T-helper 22 cell (primary cell): ENCODE results near the gene MAPK1IP1L.
"Not testable (repeated sequence)": the region's sequence is repeated elsewhere in the genome, so short reads cannot be mapped to it uniquely, and the experiment has no call there.

Source experiments
- DNase-seq: peaks from one replicate; pipeline ENCODE4 v3.0.0-alpha.2; 2020; ENCODE audit warnings: low read depth

Gene MAPK1IP1L

DNA sequence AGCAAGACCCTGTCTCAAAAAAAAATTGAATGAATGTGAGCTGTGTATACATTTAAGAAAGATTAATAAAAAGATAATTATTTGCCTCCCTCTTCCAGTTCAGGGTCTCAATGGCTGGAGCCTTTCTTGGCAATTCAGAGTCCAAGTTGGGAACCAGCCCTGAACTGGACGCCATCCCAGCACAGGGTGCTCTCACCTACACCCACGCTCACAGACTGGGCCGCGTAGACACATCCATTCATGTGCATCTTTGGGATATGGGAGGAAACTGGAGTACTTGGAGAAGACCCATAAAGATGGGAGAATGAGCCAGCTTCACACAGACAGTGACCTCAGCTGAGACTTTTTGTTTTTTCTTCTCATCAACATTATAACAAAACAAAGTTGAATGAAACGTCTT, 6.5 kb downstream of the MAPK1IP1L start:
- DNase-seq: no peak

DNA sequence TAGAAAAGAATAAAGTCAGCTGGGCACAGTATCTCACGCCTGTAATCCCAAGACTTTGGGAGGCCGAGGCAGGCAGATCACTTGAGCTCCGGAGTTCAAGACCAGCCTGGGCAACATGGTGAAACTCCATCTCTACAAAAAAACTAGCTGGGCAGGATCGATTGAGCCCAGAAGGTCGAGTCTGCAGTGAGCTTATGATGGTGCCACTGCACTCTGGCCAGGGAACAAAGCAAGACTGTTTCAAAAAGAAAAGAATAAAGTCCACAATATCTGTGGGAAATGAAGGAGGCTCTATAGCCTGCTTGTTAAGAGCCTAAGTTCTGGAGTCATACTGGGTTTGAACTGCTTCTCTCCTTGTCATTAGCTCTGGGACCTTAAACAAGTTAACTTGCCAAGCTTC, 7.9 kb downstream of the MAPK1IP1L start:
- no peak for DNase-seq

DNA sequence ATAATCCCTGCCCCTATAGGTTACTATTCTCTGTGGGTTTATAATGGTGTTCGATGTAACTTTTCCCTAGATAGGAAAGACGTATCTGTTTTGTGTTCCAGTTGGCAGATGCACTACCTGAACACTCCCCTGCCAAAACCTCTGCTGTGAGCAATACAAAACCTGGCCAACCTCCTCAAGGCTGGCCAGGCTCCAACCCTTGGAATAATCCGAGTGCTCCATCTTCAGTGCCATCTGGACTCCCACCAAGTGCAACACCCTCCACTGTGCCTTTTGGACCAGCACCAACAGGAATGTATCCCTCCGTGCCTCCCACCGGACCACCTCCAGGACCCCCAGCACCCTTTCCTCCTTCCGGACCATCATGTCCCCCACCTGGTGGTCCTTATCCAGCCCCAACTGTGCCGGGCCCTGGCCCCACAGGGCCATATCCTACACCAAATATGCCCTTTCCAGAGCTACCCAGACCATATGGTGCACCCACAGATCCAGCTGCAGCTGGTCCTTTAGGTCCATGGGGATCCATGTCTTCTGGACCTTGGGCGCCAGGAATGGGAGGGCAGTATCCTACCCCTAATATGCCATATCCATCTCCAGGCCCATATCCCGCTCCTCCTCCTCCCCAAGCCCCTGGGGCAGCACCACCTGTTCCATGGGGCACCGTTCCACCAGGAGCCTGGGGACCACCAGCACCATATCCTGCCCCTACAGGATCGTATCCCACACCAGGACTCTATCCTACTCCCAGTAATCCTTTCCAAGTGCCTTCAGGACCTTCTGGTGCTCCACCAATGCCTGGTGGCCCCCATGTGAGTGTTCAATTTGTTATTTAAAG, 11.3 kb downstream of the MAPK1IP1L start:
- no peak for DNase-seq

DNA sequence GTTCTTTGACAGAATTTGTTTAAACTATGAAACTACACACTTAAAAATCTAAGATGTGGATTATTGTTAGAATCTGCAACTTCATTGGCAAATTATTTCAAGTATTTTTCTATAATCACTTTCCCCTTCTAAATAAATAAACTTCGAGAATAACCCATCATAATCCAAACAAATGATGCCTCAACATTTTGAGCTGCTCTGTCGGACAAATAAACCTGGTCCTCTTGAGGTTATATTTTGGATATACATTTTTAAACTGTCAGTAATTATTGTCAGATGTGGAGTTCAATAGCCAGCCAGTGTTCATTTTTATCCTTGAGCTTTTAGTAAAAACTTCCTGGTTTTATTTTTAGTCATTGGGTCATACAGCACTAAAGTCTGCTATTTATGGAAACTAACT, 13.4 kb downstream of the MAPK1IP1L start:
- DNase-seq: not testable (repeated sequence)

DNA sequence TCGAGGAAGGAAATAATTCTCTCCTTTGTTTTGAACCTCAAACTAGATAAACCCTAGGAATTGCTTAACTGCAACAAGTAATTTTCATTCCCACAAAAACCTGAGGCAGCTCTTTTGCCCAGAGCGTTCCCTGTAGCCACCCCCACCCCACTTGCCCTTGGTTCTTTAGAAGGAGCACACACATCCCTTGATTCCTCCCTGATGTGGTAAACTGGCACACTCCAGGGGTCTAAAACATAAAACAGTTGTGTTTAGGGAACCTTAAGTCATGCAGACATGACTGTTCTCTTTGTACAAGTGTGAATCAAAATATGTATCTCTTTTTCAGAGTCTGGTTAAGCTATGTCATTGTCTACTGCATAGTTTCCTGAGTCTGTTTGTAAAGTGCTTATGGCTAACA, 14.0 kb downstream of the MAPK1IP1L start:
- no peak for DNase-seq

DNA sequence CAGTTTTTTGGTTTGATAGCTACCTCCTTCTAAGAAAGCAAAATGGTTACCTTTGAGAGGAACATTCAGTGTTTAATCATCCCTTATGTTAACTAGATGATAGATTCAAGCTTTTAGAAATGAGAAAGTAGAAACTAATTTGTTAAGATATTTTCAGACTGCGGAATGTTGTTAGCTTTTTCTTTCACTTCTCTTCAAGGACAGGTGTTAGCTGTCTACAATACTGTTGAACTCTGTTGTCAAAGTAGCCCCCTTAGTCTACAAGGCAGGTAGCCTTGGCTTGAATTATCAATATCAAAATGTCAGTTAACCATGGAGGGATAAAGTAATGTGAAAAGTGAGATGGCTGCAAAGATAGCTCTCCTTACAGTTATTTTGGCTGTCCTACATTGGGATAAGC, 14.8 kb downstream of the MAPK1IP1L start:
- DNase-seq: no peak

DNA sequence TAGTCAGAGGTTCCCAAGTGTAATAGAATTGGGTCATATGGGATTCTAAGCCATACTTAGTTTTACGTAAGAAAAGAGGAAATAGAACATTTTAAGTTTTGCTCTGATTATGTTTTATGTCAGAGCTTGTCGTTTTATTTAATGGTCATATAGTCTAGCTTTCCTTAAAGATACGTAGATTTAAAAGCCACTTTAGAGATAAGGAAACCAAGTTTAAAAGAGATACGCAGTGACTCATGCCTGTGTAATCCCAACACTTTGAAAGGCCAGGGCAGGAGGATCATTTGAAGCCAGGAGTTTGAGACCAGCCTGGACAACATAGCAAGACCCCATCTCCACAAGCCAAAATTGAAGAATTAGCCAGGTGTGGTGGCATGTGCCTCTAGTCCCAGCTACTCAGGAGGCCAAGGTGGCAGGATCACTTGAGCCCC, 19.5 kb downstream of the MAPK1IP1L start:
- no peak for DNase-seq

DNA sequence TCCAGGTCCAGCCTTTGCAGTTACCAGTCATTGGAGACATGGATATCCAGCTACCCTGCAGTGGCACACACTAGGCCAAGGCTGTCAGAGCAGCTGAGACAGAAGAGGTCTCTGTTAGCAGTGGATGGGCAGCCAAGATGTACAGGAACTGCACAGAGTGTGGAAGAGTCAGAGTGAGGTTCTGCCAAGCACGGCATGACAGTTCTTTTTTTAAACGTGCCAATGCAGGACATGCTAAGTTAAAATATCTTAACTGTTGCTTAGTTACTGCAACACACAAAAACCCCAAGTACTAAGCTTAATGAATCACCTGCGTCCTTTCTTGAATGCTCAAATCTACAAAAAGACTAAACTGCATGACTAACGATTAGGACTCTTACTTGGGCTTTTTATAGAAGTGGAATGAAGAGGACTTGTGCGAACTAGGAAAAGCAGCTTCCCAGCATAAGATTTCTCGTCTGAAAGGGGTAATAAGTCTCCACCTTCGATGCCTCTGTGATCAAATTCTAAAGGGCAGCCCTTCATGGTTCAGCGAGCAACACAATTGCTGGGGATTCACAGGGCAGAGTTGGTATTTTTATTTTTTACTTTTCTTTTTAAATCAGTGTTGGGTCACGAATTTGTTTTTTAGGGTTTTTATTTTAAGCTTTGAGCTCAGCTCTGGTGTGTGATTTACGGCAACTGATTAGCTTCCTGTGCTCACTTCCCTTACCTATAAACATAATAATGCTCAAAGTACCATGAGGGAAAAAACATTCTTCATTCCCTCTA, 20.6 kb downstream of the MAPK1IP1L start:
- peak; percentile 11 for DNase-seq

DNA sequence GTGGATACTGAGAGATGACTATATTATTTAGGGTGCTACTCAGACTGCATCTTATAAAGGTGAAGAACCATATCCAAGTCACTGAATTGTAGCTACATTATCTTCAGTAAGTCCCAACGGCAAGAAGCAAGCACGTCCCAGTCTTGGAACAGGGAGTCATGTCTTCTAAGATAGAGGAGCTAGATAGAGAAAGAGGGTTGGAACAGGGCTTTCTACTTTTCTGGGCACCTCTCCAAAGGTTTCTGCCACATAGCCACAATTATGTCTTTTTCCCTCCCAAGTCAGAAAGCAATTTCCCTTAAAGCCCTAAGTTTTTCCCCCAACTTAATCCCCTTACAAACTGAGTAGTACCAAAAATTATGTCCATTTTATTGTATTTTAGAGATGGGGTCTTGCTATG, 22.4 kb downstream of the MAPK1IP1L start:
- no peak for DNase-seq

DNA sequence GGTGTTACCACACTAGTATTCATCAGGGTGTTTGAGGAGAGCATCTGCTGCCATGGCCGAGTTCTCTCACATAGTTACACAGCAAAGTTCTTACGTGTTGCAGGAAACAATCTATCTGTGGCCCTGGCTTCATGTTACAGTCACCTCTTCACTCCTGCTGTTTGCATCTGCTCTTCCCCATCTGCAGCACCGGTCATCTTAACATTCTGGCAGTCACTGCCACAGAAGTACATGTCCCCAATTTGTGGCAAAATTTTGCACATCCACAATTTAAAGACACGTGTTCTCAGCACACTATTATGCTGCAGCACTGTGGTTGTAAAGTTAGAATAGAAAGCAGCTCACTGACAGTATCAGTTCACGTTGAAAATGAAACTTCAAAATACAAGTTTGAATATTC, 23.2 kb downstream of the MAPK1IP1L start:
- DNase-seq: no peak

DNA sequence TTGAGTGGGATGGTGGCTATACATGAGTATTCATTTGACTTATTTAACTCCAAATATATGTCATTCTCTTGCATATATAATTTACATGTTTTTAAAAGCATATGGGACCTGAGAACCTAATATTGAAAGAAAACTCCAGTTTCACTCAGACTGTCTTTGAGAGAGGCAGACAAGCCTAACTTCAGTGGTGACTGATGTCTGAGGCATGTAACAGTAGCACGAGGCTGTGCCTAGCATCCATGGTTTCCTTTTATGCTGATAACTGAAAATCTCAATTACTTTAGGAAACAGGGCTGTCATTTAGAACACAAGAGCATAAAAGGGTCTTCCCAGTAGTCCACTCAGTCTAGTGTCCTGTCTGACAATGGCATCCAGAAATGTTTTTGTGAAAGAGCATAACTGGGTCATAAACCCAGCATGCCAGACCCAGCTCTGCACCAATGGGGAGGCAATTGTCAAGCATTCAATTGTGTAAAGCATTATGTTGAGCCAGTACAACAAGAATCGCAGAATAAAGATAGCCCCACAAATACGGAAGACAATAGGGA, 24.3 kb downstream of the MAPK1IP1L start:
- DNase-seq: no peak

DNA sequence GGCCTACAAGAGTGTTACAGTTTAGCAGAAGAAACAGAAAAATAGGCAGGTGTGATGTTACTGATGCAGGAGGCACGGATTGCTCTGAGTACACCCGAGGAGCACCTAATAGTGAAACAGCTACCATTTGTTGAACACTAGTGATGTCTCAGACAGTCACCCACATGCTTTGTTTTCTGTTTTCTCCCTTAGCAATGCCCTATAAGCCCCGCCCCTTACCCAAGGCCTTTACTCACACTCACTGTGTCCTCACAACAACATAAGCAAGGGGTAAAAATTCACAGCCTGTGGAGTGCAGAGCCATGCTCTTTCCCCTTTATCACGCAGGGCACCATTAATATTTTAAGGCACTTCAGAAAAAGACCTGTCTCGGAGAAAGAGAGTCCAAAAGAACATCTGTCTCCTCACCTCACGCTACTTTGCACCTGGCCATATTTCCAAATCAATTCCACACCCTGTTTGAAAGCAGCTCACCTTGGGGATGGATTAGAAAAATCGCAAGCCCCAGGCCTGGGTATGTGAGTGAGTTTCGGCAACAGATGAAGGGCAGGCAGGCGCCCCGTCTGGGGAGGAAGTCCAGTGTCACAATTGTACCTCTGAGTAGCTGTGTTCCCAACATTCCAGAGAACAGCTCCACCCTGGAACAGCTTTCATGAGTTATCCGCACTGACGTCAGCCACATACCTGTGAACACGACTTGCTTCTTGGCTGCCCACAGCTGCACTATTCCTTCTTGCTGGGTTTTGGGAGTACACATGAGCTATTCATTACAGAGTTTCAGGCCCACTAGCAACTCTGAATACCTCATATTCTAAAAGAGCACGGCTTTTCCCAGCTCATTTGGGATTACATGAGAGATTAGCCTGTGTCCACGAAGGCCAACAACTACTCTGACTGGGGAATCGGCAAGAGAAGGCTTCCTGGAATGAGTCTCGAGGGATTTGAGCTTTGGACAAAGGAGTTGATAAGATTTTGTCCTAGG, 26.0 kb downstream of the MAPK1IP1L start:
- DNase-seq: no peak

DNA sequence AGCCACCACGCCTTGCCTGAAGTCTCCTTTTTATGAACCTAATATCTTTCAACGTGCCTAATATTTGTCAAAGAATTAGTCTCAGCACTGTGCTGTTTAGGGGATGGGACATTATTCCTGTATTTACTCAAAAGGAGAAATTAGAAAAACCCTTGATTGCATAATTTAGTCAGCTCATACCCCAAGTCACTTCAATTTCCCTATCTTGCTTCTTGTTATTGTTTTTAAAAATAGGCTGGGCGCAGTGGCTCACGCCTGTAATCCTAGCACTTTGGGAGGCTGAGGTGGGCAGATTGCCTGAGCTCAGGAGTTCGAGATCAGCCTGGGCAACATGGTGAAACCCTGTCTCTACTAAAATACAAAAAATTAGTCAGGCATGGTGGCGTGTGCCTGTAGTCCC, 28.5 kb downstream of the MAPK1IP1L start:
- not testable (repeated sequence) for DNase-seq

DNA sequence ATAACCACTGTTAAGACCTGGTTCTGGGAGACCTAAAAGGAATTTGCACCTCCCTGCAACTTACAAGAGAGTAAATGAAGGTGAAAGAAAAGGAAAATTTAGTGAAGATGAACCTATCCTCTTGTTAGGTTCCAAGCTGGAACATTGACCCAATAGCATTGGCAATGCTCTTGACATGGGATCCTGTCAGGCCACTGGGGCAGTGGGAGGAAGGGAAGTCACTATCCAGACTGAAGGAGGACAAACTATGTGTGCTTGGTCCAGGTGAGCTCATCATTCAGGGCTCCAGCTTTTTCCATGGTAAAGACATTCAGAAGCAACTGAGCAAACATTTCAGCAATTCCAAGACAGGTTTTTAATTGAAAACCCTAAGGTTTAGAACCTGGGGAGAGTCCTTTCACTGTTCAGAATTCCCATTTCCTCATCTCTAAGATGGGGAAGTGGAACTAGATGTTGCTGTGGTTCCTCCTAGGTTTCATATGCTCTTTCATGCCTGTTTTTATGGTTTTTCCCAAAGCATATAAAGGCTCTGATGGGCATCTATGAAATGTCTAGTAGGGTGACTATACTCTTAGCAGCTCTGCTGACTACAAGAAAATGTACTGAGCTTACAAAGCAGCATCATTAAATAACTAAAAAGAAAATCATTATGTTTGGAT, 33.1 kb downstream of the MAPK1IP1L start:
- no peak for DNase-seq

DNA sequence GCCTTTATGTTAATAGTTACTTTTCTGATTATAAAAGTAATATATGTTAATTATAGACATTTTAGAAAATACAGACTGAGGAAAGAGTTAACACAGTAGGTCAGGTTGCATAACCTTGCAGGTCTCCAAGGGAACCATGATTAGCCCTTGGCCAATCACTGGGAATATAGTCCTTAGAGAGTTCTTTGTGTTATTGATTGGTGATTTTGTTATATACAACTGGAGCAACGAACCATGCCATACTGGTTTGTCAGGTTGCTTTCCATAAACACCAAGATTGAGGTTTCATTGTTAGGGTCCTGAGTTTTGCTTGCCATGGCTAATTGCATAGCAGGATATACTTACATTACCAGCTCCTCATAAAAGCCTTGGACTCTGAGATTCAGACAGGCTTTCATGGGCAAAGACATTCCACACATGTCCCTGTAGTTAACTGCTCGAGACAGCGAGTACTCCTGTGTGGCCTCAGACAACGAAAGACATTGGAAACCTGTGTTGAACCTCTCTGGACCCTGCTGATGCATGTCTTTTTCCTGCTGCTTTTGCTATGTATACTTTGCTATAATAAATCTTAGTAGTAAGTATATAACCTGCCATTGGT, 33.7 kb downstream of the MAPK1IP1L start:
- DNase-seq: no peak

DNA sequence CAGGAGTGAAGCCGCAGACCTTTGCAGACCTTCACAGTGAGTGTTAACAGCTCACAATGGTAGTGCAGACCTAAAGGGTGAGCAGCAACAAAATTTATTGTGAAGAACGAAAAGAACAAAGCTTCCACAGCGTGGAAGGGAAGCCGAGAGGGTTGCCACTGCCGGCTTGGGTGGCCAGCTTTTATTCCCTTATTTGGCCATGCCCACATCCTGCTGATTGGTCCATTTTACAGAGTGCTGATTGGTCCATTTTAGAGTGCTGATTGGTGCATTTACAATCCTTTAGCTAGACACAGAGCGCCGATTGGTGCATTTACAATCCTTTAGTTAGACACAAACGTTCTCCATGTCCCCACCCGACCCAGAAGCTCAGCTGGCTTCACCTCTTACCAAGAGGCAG, 35.5 kb downstream of the MAPK1IP1L start:
- no peak for DNase-seq

DNA sequence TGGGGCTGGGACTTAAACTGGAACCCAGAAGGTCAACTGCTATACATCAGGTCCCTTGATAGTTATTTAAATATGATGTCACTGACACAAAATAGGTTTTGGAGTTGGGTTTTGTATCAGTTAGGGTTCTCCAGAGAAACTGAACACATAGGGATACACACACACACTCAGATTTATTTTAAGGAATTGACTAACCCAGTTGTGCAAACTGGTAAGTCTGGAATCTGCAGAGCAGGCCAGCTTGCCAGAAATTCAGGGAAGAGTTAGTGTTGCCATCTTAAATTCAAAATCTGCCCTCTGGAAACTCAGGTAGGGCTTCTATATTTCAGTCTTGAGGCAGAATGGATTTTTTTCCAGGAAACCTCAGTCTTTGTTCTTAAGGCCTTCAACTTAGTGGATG, 36.9 kb downstream of the MAPK1IP1L start:
- no peak for DNase-seq

DNA sequence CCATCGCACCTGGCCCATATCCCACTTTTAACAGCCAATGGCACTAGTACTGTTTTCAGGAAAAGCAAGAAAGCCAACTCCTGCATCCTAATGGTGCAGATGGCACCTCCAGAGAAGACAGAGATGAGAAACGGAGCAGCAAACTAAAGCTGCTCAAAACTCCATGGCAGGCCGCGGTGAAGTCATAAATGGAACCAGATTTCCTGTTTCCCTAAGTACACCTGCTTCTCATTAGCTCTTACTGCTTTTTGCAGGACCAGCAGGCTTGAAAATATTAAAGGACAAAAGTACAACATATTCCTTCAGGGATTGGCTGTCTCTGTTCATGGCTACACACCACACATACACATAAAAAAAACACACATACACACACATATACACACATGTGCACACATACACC, 40.9 kb downstream of the MAPK1IP1L start:
- no peak for DNase-seq

DNA sequence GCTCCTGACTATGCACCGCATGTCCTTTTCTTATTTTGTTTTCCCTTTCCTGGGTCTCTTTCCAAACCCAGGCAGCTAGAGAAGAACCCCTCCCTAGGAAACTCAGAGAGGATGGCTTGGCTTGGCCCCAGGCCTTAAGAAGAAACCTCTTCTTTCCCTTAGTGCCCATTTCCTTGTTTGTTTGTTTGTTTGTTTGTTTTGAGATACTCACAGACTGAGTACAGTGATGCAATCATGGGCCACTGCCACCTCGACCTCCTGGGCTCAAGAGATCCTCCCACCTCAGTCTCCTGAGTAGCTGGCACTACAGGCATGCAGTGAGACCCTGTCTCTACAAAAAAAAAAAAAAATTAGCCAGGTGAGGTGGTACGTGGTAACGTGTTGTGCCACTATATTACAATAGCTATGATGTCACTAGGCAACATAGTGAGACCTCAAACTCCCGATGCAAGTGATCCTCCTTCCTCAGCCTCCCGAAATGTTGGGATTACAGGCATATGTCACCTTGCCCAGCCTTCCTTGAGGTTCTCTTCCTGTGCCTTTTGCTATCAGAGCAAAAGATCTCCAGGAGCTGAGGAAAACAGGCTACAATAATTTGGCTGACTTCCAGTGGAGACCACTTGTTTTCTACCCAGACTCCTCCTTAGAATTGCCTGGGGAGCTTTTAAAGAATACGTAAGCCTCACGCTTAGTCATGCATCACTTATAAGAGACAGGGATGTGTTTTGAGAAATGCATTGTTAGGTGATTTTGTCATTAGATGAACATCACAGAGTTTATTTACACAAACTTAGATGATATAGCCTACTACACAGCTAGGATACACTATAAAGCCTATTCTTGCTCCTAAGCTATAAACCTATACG, 43.1 kb downstream of the MAPK1IP1L start:
- DNase-seq: no peak
